SU-DHL-6 (cell line): ENCODE measurements around the gene GRID1.

Experiments used
- H2AFZ ChIP-seq: fragments of 200-600 bp; sonication (generic); 2 replicates; pipeline ENCODE4 v1.6.1; 2014; ENCODE audit warnings: low read depth, mild to moderate bottlenecking, moderate library complexity, mixed read lengths, antibody characterized with exemption, low read length; ENCODE audit not compliant: severe bottlenecking
- H3F3A ChIP-seq: fragments of 200-600 bp; shearing (Covaris generic); 2 replicates; pipeline ENCODE4 v1.6.0; 2016; ENCODE audit warnings: antibody characterized with exemption, mild to moderate bottlenecking; ENCODE audit not compliant: insufficient read depth
- H3K27ac ChIP-seq: fragments of 200-600 bp; sonication (generic); 2 replicates; pipeline ENCODE4 v1.5.1; 2016; ENCODE audit warnings: low read depth, mild to moderate bottlenecking, low read length, moderate library complexity, mixed read lengths
- H3K27me3 ChIP-seq: fragments of 200-600 bp; sonication (generic), shearing (Covaris generic); 2 replicates; pipeline ENCODE4 v1.6.0; 2014; ENCODE audit warnings: mild to moderate bottlenecking, low read length
- H3K36me3 ChIP-seq: fragments of 200-600 bp; sonication (generic); 2 replicates; pipeline ENCODE4 v1.6.1; 2014; ENCODE audit warnings: mild to moderate bottlenecking, low read length, mixed read lengths
- H3K4me2 ChIP-seq: fragments of 300-600, 200-600 bp; shearing (Covaris generic), sonication (generic); 2 replicates; pipeline ENCODE4 v1.6.0; 2014; ENCODE audit warnings: low read length, low read depth, mild to moderate bottlenecking; ENCODE audit not compliant: poor library complexity, severe bottlenecking
- H3K4me3 ChIP-seq: fragments of 200-600 bp; sonication (generic); 2 replicates; pipeline ENCODE4 v1.5.1; 2014; ENCODE audit warnings: antibody characterized with exemption, low read length, mild to moderate bottlenecking, mixed read lengths; ENCODE audit not compliant: insufficient read depth, poor library complexity, severe bottlenecking
- H3K79me2 ChIP-seq: fragments of 200-600 bp; sonication (generic); 2 replicates; pipeline ENCODE4 v1.6.1; 2014; ENCODE audit warnings: mild to moderate bottlenecking, low read length, moderate library complexity; ENCODE audit not compliant: insufficient read depth
- H3K9ac ChIP-seq: fragments of 200-600 bp; sonication (generic); 2 replicates; pipeline ENCODE4 v1.7.0; 2014; ENCODE audit warnings: mild to moderate bottlenecking, low read length
- H3K9me2 ChIP-seq: fragments of 200-600 bp; sonication (generic); replicated peaks from 2 replicates; pipeline ENCODE4 v1.6.1; 2014; ENCODE audit warnings: low read length; ENCODE audit not compliant: insufficient read depth
- H3K9me3 ChIP-seq: fragments of 200-600 bp; sonication (generic); 2 replicates; pipeline ENCODE4 v1.6.1; 2014; ENCODE audit warnings: low read length, mixed read lengths; ENCODE audit not compliant: insufficient read depth
- H4K20me1 ChIP-seq: fragments of 200-600 bp; sonication (generic); 2 replicates; pipeline ENCODE4 v1.6.1; 2014; ENCODE audit warnings: low read depth, mild to moderate bottlenecking, antibody characterized with exemption, low read length, moderate library complexity, mixed read lengths
- CTCF ChIP-seq: fragments of 200-600 bp; sonication (generic); IDR thresholded peaks from one replicate; pipeline ENCODE4 v1.5.1; 2017; ENCODE audit warnings: antibody characterized with exemption, mild to moderate bottlenecking, low read length, moderate library complexity; ENCODE audit not compliant: insufficient read depth, poor library complexity, severe bottlenecking
- EZH2phosphoT487 ChIP-seq: fragments of 200-600 bp; sonication (generic), shearing (Covaris generic); conservative IDR thresholded peaks from 2 replicates; pipeline ENCODE4 v1.6.1; 2018; ENCODE audit warnings: mild to moderate bottlenecking, antibody characterized with exemption, low read length, moderate library complexity, mixed read lengths

The GRID1 gene

GRCh38 chr10:86371691-86372090 is 5.1 kb upstream of the GRID1 start:
- H3K27me3 ChIP-seq, result no peaks in the 10 kb centered on the region
- H3K9me3 ChIP-seq, result no peaks in the 10 kb centered on the region
- no peak overlapping the region for H2AFZ ChIP-seq

DNA sequence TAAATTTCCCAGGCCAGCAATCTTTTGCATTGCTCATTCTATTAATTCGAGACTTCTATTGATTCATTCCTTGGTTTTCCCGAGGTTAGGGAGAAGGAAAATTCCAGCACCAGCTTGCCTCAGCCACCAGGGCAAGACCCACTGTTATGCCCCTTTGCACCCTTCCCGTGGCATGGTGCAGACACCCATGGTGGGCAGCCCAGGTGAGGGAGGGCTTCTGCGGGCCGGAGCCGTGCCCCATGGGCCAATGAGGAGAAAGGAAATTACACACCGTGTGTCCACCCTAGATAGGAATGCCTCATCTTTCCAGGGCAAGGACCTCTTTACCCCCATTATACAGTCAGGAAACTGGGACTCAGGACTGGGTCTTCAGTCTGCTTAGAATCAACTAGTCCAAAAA is 4.5 kb upstream of the GRID1 start:
- no peak for TF ChIP-seq EZH2phosphoT487
- no peak for TF ChIP-seq CTCF
- Histone ChIP-seq H3K9ac (no peak overlapping the region), H3K27ac (no peak overlapping the region), H3K79me2 (no peaks in the 10 kb centered on the region), H3K4me2 (no peak overlapping the region), H3K36me3 (no peaks in the 10 kb centered on the region), H3K4me3 (no peak overlapping the region), H3K9me2 (no peaks in the 10 kb centered on the region), H3K9me3 (no peaks in the 10 kb centered on the region), H2AFZ (no peak overlapping the region), H3K27me3 (no peaks in the 10 kb centered on the region), H4K20me1 (no peaks in the 10 kb centered on the region), H3F3A (no peaks in the 10 kb centered on the region)

More at GRCh38 chr10:86371691-86372090, 5.1 kb upstream of the GRID1 start:
- Histone ChIP-seq H3K9me2 (no peaks in the 10 kb centered on the region), H4K20me1 (no peaks in the 10 kb centered on the region), H3K27ac (no peak overlapping the region), H3F3A (no peaks in the 10 kb centered on the region), H3K4me2 (no peak overlapping the region), H3K79me2 (no peaks in the 10 kb centered on the region), H3K36me3 (no peaks in the 10 kb centered on the region), H3K4me3 (no peak overlapping the region), H3K9ac (no peak overlapping the region)
- TF ChIP-seq EZH2phosphoT487, result no peak
- no peak for TF ChIP-seq CTCF

DNA sequence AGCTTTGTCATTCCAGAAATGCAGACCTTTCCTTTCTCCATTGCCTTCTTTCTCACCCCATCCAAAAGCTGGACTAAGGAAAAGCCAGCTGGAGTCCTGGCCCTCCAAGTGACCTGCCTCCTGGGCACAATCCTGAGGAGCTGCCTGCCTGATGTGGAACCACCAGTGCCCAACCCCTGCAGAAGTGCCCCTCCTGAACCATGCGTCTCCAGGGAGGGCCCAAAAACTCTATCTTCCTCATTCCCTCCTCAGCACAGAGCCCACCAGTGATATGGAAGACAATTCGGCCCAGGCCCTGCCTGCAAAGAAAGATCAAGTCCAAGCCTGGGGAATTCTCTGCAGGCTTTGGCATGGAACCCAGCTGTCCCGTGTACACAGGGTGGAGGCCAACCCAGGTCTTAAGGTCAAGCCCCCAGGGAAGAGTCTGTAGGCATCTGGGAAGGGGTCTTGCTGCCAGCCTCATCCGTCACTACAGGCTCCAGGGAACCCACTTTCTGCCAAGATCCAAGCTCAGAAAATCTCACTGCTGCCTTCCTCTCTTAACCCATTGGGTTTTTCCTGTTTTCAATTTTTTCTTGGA is 3.5 kb upstream of the GRID1 start:
- Histone ChIP-seq H3F3A (no peaks in the 10 kb centered on the region), H4K20me1 (no peaks in the 10 kb centered on the region), H3K9me2 (no peaks in the 10 kb centered on the region), H3K9ac (no peak overlapping the region), H3K4me2 (no peak overlapping the region), H3K27me3 (no peaks in the 10 kb centered on the region), H2AFZ (no peak overlapping the region), H3K4me3 (no peak overlapping the region), H3K36me3 (no peaks in the 10 kb centered on the region), H3K27ac (no peak overlapping the region), H3K79me2 (no peaks in the 10 kb centered on the region), H3K9me3 (no peaks in the 10 kb centered on the region)
- TF ChIP-seq EZH2phosphoT487, result no peak
- no peak for TF ChIP-seq CTCF
